Kidney tubule cell (primary cell): Measurements from ENCODE around the gene SCN2B.
"Not testable (repeated sequence)": the region's sequence is repeated elsewhere in the genome, so short reads cannot be mapped to it uniquely, and the experiment has no call there.

Experiments used
- DNase-seq: peaks from one replicate; pipeline ENCODE4 v3.0.0-alpha.2; 2018; ENCODE audit warnings: low spot score

The SCN2B gene

DNA sequence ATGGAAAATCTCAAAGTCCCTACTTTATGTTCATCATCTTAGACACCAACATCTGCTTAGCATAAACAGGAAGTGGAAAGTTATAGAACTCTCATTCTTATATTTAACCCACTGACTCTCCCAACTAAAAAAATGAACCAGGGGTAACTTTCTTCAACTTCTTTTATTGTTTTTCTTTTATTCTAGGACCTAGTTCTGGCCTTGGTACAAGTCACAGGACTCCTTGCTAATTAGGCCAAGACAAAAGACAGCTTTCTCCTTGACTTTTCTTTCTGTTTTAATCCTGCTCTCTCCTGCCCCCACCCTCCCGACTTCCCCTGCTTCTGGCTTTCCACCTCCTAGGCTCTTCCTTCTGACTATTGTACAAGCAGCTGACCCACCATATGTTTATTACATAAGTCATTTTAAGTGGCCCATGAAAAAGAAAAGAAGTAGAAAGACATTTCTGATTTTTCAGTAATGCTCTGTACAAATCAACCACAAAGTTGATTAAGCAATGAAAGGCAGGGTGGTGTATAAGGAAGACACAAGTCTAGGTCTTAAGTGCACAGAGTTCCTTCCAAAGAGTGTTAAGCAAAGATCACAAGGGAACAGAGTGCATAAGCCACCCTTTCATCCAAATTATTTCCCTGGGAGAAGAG is 30.1 kb upstream of the SCN2B start:
- no peak for DNase-seq

DNA sequence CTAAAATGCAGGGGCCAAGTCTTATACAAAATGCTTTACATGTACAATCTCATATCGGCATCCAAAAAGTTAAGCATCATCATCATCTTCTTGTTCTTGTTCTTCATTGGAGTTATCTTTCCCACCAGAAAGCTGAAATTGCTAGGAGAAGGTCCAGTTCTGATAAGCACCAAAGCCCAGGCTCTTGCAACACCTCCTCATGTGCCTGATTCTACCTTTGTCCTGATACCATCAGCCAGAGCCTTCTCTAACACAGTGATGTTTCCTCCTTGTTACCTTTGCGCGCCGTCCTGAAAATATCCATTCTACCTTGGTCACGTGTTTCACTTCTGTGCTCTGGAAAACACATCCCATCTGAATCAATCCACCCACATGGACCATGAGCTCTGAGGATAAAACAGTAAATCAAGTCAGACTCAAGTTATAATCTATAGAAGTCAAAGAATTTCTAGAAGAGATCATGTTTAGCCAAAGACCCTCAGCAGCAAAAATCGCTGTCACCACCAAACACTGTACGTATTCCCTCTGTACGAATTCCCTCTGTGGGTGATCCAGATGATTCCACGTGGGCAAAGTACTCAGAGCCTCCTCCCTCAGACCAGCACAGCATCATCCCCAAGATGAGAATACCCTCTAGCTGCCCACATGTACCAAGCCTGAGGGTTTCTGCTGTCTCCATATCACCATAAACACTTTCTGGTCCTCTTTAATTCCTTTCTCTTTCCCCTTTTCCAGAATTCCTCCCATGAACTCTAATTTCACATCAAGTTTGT is 29.4 kb upstream of the SCN2B start:
- DNase-seq = no peak

DNA sequence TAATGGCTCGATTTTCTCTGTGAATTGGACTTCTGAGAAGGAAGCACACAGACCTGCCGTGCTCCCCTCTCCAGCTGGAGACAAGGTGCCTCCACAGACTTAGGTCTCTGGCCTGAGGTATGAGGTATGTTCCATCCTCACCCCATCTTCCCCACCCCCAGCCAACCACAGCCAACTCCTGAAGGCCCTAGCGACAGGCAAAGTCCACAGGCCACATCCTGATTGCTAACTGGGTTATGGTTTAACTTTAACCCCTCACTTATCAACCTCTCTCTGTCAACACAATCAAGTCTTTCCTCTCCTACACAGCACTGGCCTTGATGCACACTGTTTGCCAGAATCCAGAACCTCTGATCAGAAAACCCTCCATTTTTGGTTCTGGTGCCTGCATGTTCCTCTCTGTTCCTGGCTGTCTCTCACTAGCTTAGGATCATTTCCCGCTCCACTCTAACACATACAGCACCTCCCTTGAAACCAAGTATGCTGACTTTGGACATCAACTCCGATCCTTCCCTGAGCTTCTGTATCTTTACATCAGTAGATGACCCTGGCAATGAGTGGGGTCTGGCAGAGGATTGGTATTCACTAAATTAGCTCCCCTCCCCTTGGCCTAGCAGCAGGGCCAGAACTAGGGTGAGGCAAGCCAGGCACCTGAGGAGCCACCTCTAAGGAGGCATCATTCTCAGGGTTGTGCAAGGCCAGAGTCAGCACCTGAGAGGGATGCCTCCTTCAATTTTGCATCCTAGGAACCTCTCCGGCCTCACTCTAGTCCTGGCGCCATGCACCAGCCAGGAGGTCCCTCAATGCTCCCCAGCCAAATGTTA is 26.4 kb upstream of the SCN2B start:
- peak; percentile 33 for DNase-seq

DNA sequence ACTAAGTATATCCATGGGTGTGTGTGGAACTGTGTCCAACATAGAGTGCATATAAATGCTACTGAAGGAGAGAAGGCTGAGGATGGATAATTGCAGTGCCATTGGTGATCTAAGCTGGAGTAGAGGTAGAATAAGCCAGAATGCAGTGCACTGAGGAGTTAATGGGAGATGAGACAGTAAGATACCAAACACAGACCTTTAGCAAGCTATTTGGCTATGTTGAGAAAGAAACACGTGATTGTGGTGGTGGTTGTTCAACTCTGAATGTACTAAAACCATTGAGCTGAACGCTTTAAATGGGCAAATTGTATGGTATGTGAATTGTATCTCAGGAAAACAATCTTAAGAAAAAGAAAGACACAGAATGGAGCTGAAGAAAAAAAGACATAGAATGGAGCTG is 25.5 kb upstream of the SCN2B start:
- no peak for DNase-seq

DNA sequence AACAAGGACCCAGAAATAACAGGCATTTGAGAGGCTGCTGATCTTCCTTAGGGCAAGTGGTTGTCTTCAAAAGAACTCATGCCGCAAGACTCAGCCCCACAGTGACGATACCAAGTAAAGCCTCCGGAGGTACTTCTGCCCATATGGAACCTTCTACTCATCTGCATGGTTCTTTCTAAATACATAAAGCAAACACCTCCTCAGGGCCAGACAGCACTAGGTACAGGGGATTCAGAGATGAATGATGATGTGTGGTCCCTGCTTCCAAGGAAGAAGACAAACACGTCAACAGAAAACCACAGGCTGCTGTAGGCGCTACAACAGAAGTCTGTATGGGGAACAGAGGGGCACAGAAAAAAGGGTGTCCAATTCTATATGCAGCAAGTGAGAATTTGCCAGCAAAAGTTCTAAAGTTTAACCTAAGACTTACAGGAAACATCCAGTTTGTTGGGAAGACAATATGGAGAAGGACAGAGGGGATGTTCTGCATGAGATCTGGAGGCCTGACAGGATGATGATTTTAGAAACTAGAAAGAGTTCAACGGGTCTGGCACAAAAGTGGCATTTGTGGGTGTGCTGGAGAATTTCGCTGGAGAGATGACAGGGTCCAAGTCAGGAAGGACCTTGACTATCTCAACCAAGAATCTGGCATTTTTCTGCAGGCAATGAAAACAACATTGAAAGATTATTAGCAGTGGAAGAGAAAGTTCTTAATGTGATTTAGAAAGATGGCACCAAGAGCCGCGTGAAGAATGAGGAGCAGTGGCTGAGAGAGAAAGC is 24.7 kb upstream of the SCN2B start:
- no peak for DNase-seq

DNA sequence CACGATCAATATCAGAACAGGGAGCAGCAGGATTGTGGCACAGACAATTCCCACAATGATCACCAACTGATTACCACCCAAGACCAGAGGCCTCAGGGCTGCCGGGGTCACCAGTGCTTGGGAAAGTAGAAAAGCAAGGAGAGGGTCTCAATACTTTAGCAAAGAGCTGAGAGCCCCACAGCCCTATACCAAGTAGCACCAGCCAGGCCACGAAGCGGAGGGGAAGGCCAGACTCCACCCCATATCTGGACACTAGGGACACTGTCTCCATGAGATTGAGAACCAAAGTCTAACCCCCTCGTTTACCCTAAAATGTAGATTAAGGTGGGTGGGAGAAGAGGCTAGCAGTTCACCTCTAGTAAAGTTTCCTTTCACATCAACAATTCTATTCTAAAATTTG is 24.1 kb upstream of the SCN2B start:
- DNase-seq = no peak

DNA sequence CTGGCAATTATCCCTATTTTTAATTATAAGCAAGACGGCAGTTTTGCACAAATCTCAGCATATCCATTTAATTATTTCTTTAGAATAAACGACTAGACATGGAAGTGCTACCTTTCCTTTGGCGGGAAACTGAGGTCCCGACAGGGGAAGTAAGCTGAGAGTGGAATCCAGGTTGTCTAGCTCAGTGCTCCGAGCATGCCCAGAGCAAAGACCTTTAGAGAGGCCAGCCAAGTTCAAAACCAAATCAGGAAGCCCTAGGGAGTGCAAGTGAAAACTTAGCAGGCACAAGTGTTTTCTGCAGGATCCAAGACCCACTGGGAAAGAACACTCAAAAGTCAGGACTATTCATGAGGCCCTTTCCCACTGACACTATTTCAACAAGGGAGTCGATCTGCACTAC is 22.7 kb upstream of the SCN2B start:
- no peak for DNase-seq

DNA sequence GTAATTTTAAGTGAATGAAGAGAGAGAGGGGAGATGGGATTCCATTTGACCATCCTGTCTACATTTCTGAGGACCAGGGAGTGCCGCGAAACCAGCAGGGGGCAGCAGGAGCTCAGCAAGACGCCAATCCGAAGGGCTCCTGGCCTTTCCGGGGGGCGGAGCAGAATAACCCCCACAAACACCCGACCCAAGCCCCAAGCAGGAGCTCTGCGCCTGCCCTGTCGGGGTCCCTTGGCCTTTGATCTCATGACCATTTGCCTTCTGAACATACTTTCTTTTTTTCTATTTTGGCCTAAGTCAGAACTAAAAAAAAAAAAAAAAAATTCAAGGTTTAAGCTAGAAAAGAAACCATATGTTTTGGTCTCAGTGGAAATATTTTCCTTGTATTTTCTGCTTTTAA is 21.9 kb upstream of the SCN2B start:
- peak; percentile 61 for DNase-seq

DNA sequence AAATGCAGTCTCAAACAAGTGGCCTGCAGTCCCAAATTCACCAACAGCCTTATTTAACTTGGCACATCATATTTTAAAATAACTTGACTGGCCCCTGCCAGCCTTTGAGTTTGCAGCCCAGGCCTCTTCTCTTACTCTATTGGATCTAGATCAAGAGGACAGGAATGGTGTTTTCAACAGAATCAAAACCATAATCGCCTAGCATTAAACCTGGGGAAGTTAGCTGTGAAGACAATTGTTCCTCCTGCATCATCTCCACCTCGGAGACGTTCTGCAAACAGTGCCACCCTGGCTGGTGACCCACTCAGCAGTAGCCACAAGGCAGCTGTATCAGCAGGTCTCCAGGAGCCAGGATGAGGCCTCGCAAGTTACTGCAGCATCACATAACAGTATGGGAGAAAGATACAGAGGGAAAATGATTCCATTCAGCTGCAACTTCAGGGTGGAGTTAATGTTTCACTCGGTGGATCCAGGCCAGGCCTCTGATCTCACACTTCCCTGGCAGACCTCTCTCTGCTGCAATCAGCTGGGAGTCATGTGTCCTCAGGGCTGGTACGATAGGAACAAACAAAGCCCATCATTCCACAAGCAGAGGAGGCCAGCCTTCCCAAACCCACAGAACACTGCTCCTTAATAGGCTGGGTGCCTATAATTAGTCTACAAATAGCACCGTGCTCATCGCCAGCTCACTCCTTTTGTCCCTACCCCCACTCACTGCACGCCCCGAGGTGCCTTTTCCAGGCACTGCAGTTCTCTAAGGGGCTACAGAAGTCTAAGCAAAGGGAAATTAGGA is 18.6 kb upstream of the SCN2B start:
- peak; percentile 95 for DNase-seq

DNA sequence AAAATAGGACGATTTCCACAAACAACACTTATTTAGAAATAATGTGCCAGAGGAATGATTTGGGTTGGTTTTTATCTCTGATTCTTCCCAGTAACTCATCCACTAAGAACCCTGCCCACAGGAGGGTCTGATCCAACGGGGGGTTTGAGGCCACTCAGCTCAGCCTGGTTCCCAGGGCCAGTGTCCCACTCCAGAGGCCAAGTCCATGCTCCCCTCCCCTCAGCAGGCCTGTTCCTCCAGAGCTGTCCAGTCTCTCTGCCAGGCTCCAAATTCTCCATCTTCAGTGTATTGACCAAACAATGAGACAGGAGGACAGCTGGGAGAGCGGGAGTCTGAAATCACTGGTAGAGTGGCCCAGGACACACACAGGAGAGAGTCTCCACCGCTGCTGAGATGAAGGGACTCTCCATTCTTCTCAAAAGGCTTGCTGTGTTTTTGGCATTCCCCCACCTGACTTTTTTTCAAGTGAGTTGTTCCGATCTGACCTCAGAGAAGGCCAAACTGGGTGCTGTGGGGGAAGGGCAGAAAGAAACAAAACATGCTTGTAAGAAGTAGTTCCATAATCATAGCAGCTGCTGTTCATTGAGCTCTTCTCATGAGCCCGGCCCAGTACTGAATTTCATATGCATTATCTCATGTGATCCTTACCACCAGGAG is 17.6 kb upstream of the SCN2B start:
- no peak for DNase-seq

DNA sequence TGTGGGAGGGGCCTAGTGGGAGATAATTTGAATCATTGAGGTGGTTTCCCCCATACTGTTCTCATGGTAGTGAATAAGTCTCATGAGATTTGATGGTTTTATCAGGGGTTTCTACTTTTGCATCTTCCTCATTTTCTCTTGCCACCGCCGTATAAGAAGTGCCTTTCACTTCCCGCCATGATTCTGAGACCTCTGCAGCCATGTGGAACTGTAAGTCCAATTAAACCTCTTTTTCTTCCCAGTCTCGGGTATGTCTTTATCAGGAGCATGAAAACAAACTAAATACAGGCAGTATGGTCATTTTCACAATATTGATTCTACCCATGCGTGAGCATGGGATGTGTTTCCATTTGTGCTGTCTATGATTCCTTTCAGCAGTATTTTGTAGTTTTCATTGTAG is 16.4 kb upstream of the SCN2B start:
- not testable (repeated sequence) for DNase-seq

DNA sequence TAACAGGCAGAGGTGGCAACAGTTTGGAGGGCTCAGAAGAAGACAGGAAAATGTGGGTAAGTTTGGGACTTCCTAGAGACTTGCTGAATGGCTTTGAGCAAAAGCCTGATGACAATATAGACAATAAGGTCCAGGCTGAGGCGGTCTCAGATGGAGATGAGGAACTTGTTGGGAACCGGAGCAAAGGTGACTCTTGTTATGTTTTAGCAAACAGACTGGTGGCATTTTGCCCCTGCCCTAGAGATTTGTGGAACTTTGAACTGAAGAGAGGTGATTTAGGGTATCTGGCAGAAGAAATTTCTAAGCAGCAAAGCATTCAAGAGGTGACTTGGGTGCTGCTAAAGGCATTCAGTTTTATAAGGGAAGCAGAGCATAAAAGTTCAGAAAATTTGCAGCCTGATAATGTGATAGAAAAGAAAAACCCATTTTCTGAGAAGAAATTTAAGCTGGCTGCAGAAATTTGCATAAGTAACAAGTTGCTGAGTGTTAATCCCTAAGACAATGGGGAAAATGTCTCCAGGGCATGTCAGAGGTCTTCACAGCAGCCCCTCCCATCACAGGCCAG is 14.6 kb upstream of the SCN2B start:
- DNase-seq = not testable (repeated sequence)

DNA sequence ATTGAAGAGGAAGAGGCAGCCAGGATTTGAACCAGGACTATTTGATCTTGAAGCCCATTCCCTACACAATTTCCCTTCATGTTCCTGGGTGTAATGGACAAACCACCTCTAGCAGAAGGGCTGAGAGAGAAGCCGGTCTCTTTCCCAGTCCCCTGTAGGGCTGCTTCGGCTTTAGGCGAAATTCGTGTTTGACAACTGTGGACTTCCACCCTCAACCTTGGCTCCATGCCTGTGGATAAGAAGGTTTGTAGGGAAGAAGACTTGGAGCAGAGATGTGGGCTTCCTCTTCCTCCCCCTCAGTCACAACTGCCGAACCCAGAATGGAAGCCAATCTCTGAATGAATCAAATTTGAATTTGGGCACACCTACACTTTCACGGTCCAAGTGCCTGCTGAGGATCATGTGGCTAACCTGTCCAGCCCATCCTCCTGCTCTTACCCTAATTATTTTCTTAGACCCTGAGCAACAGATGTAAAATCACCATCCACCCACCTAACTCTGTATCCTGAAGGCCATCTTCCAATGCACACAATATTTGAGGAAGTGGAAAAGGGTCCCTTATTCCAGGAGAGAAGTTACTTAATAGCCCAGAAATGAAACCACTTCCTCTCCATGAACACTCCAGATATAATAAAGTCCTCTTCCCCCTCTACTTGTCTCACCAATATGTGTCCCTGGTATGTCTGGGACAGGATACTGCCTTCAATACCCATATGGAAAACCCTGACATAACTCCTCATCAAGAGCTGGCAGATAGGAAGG is 10.1 kb upstream of the SCN2B start:
- no peak for DNase-seq

DNA sequence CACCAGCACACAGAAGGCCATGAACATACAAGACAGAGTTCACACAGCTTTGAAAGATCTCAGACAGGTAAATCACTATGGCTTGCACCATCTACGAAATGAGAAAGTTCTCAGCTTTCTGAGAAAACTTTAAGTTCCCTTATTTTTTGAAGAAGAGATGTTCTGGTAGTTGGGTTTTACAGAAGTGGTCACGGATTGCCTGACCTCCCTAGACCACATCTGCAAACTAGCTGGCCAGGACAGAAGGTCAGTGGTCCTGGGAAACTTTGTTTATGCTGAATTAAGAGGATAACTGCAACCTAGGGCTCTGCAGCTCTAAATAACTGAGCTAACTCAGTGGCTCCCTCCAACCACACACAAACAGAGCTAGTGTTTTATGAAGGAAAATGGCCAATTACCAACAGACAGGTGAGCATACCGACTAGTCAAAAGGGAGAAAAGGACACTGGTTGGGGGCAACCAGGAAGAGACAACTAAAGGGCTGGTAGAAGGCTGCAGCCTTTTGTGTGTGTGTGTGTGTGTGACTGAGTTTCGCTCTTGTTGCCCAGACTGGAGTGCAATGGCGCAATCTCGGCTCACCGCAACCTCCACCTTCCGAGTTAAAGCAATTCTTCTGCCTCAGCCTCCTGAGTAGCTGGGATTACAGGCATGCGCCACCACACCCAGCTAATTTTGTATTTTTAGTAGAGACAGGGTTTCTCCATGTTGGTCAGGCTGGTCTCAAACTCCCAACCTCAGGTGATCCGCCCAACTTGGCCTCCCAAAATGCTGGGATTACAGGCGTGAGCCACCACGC is 8.5 kb upstream of the SCN2B start:
- DNase-seq = no peak

DNA sequence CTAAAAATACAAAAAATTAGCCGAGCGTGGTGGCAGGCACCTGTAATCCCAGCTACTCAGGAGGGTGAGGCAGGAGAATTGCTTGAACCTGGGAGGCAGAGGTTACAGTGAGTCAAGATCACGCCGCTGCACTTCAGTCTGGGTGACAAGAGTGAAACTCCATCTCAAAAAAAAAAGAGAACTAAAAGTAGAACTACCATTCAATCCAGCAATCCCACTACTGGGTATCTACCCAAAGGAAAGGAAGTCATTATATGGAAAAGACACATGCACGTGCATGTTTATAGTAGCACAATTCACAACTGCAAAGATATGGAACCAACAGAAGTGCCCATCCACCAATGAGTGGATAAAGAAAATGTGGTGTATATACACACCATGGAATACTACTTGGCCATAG is 7.3 kb upstream of the SCN2B start:
- DNase-seq = not testable (repeated sequence)

DNA sequence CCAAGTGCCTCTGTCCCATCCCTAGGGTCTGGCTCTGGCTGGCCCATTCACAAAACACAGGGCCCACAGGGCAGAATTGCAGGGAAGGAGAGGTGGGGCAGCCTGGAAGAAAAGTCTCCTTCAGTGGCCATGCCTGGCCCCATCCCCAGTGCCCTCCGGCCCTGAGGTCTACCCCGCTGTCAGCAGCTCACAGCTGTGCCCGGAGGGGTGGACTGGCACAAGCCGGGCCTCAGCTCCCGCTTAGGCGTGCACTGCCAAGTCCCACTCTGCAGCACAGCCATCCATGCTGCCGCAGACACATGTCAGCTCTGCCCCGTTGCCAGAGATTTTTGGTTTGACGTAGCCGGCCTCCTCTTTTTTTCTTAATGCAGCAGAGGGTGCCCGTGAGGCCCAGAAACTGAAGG is 3.9 kb upstream of the SCN2B start:
- peak; percentile 21 for DNase-seq

DNA sequence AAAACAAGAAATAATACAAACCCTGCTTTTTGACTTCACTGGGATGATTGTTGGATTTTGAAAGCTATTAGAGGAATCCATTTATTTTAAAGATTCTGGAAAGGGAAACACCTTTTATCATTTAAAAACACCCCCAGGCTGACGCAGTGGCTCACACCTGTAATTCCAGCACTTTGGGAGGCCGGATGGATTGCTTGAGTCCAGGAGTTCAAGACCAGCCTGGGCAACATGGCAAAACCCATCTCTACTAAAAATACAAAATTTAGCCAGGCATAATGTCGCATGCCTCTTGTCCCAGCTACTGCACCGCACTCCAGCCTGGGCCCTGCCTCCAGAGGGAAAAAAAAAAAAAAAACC is 317 bp upstream of the SCN2B start:
- DNase-seq = no peak

DNA sequence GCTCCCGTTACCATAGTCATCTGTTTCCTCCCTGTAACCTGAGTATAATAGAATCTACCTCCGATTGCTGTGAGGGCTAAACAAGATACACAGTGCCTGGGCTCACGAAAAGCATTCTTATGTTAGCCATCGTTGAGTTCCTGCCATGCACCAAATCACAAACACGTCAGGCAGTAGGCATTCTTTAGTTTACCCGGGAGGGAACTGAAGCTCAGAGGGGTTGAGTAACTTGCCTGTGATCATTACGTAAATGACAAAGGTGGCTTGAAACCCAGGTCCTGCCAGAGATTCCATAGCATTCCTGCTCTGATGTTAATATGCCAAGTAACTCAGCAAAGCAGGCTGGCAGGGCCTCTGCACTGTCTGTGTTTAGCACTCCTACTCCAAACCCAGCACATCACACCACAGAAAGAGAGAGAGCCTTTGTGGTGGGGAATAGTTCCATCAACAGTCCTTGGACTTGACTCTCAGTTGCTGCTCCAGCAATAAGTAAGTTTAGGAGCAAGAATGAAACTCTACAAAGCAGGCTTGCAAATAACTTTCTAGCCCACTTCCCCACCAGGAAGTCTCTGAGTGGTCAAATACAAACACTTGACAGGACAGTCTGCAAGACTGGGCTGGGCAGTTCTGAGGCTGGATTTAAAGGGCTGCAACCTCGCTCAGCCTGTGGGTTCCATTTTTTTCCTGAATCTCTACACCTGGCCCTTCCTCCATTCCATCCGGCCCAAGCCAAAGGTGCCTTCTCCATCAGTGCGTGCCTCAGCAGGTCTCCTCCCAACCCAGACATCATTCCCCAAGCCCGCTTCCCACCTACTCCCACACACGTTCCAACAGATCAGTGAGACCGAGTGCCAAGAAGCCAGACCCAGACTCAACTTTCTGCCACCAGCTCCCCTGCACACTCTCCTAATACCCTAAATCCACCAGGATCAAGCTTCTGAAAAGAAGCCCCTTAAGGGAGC is 1.1 kb downstream of the SCN2B start:
- DNase-seq = peak; percentile 87
